ENCODE data around the gene P4HA2. TPM values are rescaled to one million over a fixed set of nuclear protein-coding genes. Genes with fewer than 3 reads are reported as not detected.
A peak's percentile ranks its signal among the peaks of the same experiment; 100 is the strongest.

Gene P4HA2
- total RNA-seq, 1 donor from 2014 or later = 38.5 TPM

- no peak for TF ChIP-seq CTCF (conservative IDR thresholded peaks at IDR 0.05)
- Mint-ChIP-seq H3K27me3 (no peaks in the 10 kb centered on the region), H3K9me3 (no peaks in the 10 kb centered on the region), H3K4me1 (ENCODE audit: unreplicated experiment) (peaks cover 20% of the 10 kb centered on the region), H3K4me3 (peak overlapping the region; percentile 85), H3K36me3 (peaks cover 6% of the 10 kb centered on the region), H3K27ac (peak overlapping the region; percentile 43)
- DNase-seq (ENCODE audit: extremely low spot score, unreplicated experiment) = peak; percentile 27
Observed at GRCh38 chr5:132256086-132256782, 28.6 kb upstream of the P4HA2 start.

GRCh38 chr5:132254321-132254977 is 26.8 kb upstream of the P4HA2 start:
- no peaks in the 10 kb centered on the region for H3K9me3 Mint-ChIP-seq
- no peak for TF ChIP-seq CTCF (conservative IDR thresholded peaks at IDR 0.05)
- H3K4me3 Mint-ChIP-seq = no peak overlapping the region
- H3K36me3 Mint-ChIP-seq = no peaks in the 10 kb centered on the region
- H3K27me3 Mint-ChIP-seq = no peaks in the 10 kb centered on the region
- H3K27ac Mint-ChIP-seq = peak overlapping the region; percentile 66
- DNase-seq (ENCODE audit: extremely low spot score, unreplicated experiment) = no peak
- H3K4me1 Mint-ChIP-seq (ENCODE audit: unreplicated experiment) = peaks cover 6% of the 10 kb centered on the region

DNA sequence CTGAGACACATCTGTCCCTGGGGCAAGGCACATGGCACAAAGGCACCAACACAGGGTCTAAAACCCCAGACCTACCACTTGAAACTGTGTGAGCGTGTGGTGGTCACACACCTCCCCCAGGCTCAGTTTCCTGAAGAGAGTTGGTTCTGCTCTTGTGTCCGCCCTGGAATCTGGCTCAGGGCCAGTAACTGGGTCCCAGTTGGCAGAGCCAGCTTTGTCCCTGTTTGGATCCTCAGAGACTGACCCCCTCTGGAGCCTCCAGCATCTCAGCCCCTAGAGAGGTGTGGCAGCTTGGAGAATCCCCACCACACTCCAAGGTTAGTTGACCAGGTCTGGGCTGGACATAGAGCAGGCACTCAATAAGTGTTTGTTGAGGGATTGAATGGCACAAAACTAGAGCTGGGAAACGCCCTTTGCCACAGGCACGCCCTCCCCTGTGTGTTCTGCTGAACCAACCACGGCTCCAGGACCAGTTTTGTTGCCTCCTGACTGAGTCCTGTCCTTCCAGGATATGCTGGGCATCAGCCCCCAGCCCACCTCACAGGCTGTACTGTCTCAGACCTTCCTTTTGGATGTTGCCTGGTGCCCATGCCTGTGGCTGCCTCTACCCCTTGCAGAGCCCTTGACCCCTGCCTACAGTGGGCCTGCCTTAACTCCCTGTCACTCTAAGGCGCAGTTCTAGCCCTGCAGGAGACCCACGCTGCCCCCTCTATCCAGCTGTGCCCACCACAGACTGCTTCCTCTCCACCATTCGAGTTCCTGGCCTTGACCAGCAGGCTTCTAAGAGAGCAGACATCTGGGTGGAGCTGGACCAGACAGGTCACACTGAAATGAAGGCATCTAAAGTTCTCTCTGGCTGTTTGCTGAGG is 26.0 kb upstream of the P4HA2 start:
- Mint-ChIP-seq H3K36me3 (no peaks in the 10 kb centered on the region), H3K4me1 (ENCODE audit: unreplicated experiment) (no peaks in the 10 kb centered on the region), H3K9me3 (no peaks in the 10 kb centered on the region), H3K27me3 (no peaks in the 10 kb centered on the region), H3K4me3 (peak overlapping the region; percentile 36), H3K27ac (peak overlapping the region; percentile 80)
- no peak for DNase-seq (ENCODE audit: extremely low spot score, unreplicated experiment)
- TF ChIP-seq CTCF (conservative IDR thresholded peaks at IDR 0.05) = no peak

DNA sequence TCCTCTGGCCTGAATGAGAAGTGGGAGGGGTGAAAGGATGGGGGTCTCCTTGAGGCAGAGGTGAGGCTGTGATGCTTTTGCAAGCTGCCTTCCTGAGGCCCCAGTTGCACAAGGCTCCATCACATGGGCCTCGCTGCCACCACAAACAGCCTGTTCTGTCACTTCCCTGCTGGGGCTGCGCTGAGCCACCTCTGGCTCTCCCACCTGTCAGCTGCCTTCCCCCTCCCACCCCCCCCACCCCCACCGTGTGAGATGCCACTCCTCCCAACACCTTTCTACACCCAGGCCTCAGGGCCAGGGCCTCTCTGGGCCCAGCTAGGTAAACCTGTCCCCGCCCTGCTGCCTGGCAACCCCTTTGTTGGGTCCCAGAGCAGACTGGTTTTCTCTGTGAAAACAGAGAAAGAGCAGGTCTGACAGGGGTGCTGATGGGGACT is 25.4 kb upstream of the P4HA2 start:
- no peak for DNase-seq (ENCODE audit: extremely low spot score, unreplicated experiment)
- no peak for TF ChIP-seq CTCF (conservative IDR thresholded peaks at IDR 0.05)
- Mint-ChIP-seq H3K27me3 (no peaks in the 10 kb centered on the region), H3K36me3 (no peaks in the 10 kb centered on the region), H3K4me1 (ENCODE audit: unreplicated experiment) (no peaks in the 10 kb centered on the region), H3K27ac (peak overlapping the region; percentile 80), H3K4me3 (no peak overlapping the region), H3K9me3 (no peaks in the 10 kb centered on the region)

- no peak for DNase-seq (ENCODE audit: extremely low spot score, unreplicated experiment)
- Mint-ChIP-seq H3K27me3 (no peaks in the 10 kb centered on the region), H3K9me3 (no peaks in the 10 kb centered on the region), H3K27ac (no peak overlapping the region), H3K4me3 (no peak overlapping the region), H3K4me1 (ENCODE audit: unreplicated experiment) (no peaks in the 10 kb centered on the region), H3K36me3 (no peaks in the 10 kb centered on the region)
- no peak for TF ChIP-seq CTCF (conservative IDR thresholded peaks at IDR 0.05)
Observed at GRCh38 chr5:132251220-132251725, 23.6 kb upstream of the P4HA2 start.
